ENCODE results near the gene SIRPB2. TPM values are rescaled to one million over a fixed set of nuclear protein-coding genes. Genes with fewer than 3 reads are reported as not detected.

The SIRPB2 gene
- total and polyA plus RNA-seq, 2 of the 8 experiments (the other 6 are each of a cell fraction or from before 2014, with no cell fraction given): 0.28 TPM; not detected in 1

DNA sequence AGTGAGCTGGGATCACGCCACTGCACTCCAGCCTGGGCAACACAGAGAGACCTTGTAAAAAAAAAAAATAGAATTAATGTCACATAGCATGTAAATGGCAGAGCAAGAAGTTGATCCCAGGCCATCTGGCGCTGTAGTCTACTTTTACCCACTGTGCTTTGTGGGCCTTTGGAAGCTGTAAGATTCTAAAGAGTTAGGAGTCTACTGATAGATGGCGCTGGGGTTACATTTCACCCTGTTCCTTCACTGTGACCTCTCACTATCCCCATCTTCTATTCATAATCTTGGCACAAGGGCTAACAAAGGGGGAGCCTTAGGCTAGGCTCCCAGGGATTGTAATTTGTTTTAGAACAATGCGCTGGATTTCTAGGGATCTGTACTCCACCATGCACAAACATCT lies 41.8 kb upstream of the SIRPB2 start:
- Histone ChIP-seq H3K9me3 (ENCODE audit: insufficient read depth in 2 of 2, low read depth in 1 of 2, low read length in 1 of 2) (no peaks in the 10 kb centered on the region), H3K56ac (replicated peaks; ENCODE audit: insufficient read length, low read depth, low read length) (no peak overlapping the region), H3K23ac (ENCODE audit: insufficient read length) (no peak overlapping the region), H3K4ac (replicated peaks; ENCODE audit: insufficient read length, low read depth, low read length) (no peak overlapping the region), H3K18ac (ENCODE audit: extremely low read depth, low read length) (no peak overlapping the region), H4K20me1 (replicated peaks in 1 of 2; ENCODE audit: control insufficient read depth in 1 of 2, insufficient read depth in 2 of 2, low read length in 2 of 2) (no peaks in the 10 kb centered on the region), H3K23me2 (ENCODE audit: low read depth, low read length) (no peaks in the 10 kb centered on the region), H3K27me3 (replicated peaks in 1 of 4; ENCODE audit: control insufficient read depth in 3 of 4, extremely low read depth in 1 of 4, insufficient read depth in 3 of 4, low read length in 3 of 4) (no peaks in the 10 kb centered on the region), H2BK120ac (replicated peaks; ENCODE audit: low read depth, low read length) (no peak overlapping the region), H3K14ac (ENCODE audit: insufficient read length) (no peak overlapping the region), H3K4me1 (replicated peaks in 1 of 4; ENCODE audit: control insufficient read depth in 3 of 4, insufficient read depth in 4 of 4, low read length in 3 of 4) (no peaks in the 10 kb centered on the region), H2BK5ac (ENCODE audit: low read depth, low read length) (no peak overlapping the region), H4K91ac (replicated peaks; ENCODE audit: insufficient read length, low read length) (no peak overlapping the region), H3K4me2 (ENCODE audit: insufficient read depth in 1 of 2, low read depth in 2 of 2, low read length in 2 of 2) (no peak overlapping the region), H2BK15ac (ENCODE audit: low read length) (no peak overlapping the region), H3K9ac (replicated peaks in 1 of 4; ENCODE audit: extremely low read depth in 1 of 4, low read depth in 3 of 4, low read length in 3 of 4) (no peak overlapping the region), H3K79me1 (ENCODE audit: low read depth, low read length) (no peaks in the 10 kb centered on the region), H2BK20ac (ENCODE audit: low read length) (no peak overlapping the region), H3K4me3 (ENCODE audit: extremely low read depth in 1 of 4, insufficient read depth in 2 of 4, low read depth in 3 of 4, low read length in 4 of 4) (no peak overlapping the region), H3K36me3 (ENCODE audit: control insufficient read depth in 2 of 4, insufficient read depth in 4 of 4, low read length in 3 of 4) (no peaks in the 10 kb centered on the region), H2AK5ac (ENCODE audit: low read depth, low read length) (no peak overlapping the region), H3K27ac (ENCODE audit: low read depth, low read length) (no peak overlapping the region), H4K8ac (ENCODE audit: extremely low read depth, insufficient read depth, low read length) (no peak overlapping the region), H3K79me2 (ENCODE audit: control insufficient read depth in 1 of 2, insufficient read depth in 2 of 2, low read length in 2 of 2) (no peaks in the 10 kb centered on the region), H2AFZ (ENCODE audit: low read length) (peak overlapping the region; percentile 20; the same call in 1 of the 2 replicates), H2BK12ac (ENCODE audit: low read depth, low read length) (no peak overlapping the region), H4K5ac (ENCODE audit: insufficient read length, low read depth, low read length) (no peak overlapping the region)
- TF ChIP-seq TBP (IDR thresholded peaks at IDR 0.05; ENCODE audit: low read depth, low read length): no peak
- no peak for TF ChIP-seq RNF2 (IDR thresholded peaks at IDR 0.05; ENCODE audit: borderline replicate concordance, low read depth, low read length, missing control alignments, poor library complexity, severe bottlenecking)
- no peak for TF ChIP-seq KDM1A (IDR thresholded peaks at IDR 0.05; ENCODE audit: borderline replicate concordance, low read length)
- TF ChIP-seq RXRA (IDR thresholded peaks at IDR 0.05; ENCODE audit: insufficient read depth, low read depth, low read length): no peak
- TF ChIP-seq BRCA1 (IDR thresholded peaks at IDR 0.05; ENCODE audit: low read depth, low read length): no peak
- peak; percentile 69 to 74 for TF ChIP-seq RAD21 (IDR thresholded peaks at IDR 0.05 in 1 of 2, conservative IDR thresholded peaks at IDR 0.05 in 1 of 2; ENCODE audit: low read depth in 2 of 2, low read length in 2 of 2)
- no peak for TF ChIP-seq MAFK (IDR thresholded peaks at IDR 0.05; ENCODE audit: low read depth, low read length)
- TF ChIP-seq, protein P1, sequence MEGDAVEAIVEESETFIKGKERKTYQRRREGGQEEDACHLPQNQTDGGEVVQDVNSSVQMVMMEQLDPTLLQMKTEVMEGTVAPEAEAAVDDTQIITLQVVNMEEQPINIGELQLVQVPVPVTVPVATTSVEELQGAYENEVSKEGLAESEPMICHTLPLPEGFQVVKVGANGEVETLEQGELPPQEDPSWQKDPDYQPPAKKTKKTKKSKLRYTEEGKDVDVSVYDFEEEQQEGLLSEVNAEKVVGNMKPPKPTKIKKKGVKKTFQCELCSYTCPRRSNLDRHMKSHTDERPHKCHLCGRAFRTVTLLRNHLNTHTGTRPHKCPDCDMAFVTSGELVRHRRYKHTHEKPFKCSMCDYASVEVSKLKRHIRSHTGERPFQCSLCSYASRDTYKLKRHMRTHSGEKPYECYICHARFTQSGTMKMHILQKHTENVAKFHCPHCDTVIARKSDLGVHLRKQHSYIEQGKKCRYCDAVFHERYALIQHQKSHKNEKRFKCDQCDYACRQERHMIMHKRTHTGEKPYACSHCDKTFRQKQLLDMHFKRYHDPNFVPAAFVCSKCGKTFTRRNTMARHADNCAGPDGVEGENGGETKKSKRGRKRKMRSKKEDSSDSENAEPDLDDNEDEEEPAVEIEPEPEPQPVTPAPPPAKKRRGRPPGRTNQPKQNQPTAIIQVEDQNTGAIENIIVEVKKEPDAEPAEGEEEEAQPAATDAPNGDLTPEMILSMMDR (IDR thresholded peaks at IDR 0.05; ENCODE audit: control extremely low read depth in 1 of 3, insufficient read depth in 1 of 3, low read depth in 1 of 3, low read length in 3 of 3): peak in 2 of 3 experiments; percentile 49; a peak in 3 of 4 replicates
- no peak for TF ChIP-seq CHD1 (IDR thresholded peaks at IDR 0.05; ENCODE audit: low read depth, low read length)
- no peak for TF ChIP-seq BACH1 (IDR thresholded peaks at IDR 0.05; ENCODE audit: low read length)
- CTCF ChIA-PET (ENCODE audit: partially characterized antibody): interaction anchor here (0.6 to 2.9 kb wide), 13 partner anchors 10 to 269 kb away, joined by 3 to 15 read pairs (median 3); no protein-coding TSS in a partner anchor
- POLR2A ChIA-PET (ENCODE audit: partially characterized antibody): interaction anchor here (0.6 to 0.7 kb wide), 2 partner anchors 16 to 439 kb away, joined by 3 read pairs; no protein-coding TSS in a partner anchor
- WGBS, 2 experiments (ENCODE audit: extremely low coverage in 1 of 2, insufficient coverage in 1 of 2, insufficient read length in 1 of 2, insufficient replicate concordance in 2 of 2, low coverage in 1 of 2, low lambda C conversion rate in 2 of 2, missing lambda C conversion rate in 1 of 2): 66% methylated on average over 4 of the region's 4 CpGs; no CpG with 5 or more reads in 1 of the 2 experiments
- peak in 1 of 2 experiments; percentile 7 for DNase-seq (ENCODE audit: low read depth in 1 of 2, low spot score in 2 of 2)
- peak; percentile 48 for FAIRE-seq

Measured in H1 (cell line).